Stimulated activated CD4-positive, alpha-beta T cell treated with anti-CD3 and anti-CD28 coated beads, Interleukin-2, amount 100 ng/mL, for 4 hours (primary cell): Measurements from ENCODE around the gene WDR20.

Source experiments
- DNase-seq: peaks from one replicate; pipeline ENCODE4 v3.0.0-alpha.2; 2020; ENCODE audit warnings: low read depth

WDR20 gene

GRCh38 chr14:102219316-102219715 is 79.6 kb downstream of the WDR20 start:
- no peak for DNase-seq

GRCh38 chr14:102220031-102220430 is 80.3 kb downstream of the WDR20 start:
- no peak for DNase-seq

- no peak for DNase-seq
Observed at GRCh38 chr14:102221026-102221425, 81.3 kb downstream of the WDR20 start.

- no peak for DNase-seq
Observed at GRCh38 chr14:102222009-102222575, 82.4 kb downstream of the WDR20 start.

GRCh38 chr14:102222751-102223150 is 83.1 kb downstream of the WDR20 start:
- no peak for DNase-seq

- no peak for DNase-seq
Observed at GRCh38 chr14:102223682-102224081, 84.0 kb downstream of the WDR20 start.

GRCh38 chr14:102225386-102225785 is 85.7 kb downstream of the WDR20 start:
- DNase-seq: no peak

- no peak for DNase-seq
Observed at GRCh38 chr14:102225936-102226335, 86.2 kb downstream of the WDR20 start.

GRCh38 chr14:102226356-102227125 is 86.8 kb downstream of the WDR20 start:
- no peak for DNase-seq

- DNase-seq: no peak
Observed at GRCh38 chr14:102227184-102227964, 87.7 kb downstream of the WDR20 start.

- DNase-seq: no peak
Observed at GRCh38 chr14:102229071-102229738, 89.5 kb downstream of the WDR20 start.

GRCh38 chr14:102229739-102230092 is 90.0 kb downstream of the WDR20 start:
- DNase-seq: no peak

- DNase-seq: no peak
Observed at GRCh38 chr14:102230481-102231210, 90.9 kb downstream of the WDR20 start.

- no peak for DNase-seq
Observed at GRCh38 chr14:102231476-102232347, 92.0 kb downstream of the WDR20 start.

GRCh38 chr14:102232348-102232625 is 92.6 kb downstream of the WDR20 start:
- DNase-seq: no peak

GRCh38 chr14:102233081-102233480 is 93.4 kb downstream of the WDR20 start:
- DNase-seq: no peak

- DNase-seq: no peak
Observed at GRCh38 chr14:102234331-102235264, 94.9 kb downstream of the WDR20 start.

GRCh38 chr14:102235275-102235897 is 95.7 kb downstream of the WDR20 start:
- DNase-seq: peak; percentile 60

GRCh38 chr14:102236026-102236425 is 96.3 kb downstream of the WDR20 start:
- no peak for DNase-seq

GRCh38 chr14:102238131-102238530 is 98.4 kb downstream of the WDR20 start:
- DNase-seq: no peak
